Large intestine (tissue), 3 donors: ENCODE data around the gene CENPC. TPM values are rescaled to one million over a fixed set of nuclear protein-coding genes. Genes with fewer than 3 reads are reported as not detected.

Experiments
- DNase-seq, 2 donors: peaks; one replicate each; pipeline versions ENCODE4 v3.0.0 to v3.0.0-alpha.2; 2013
- H3K27ac ChIP-seq: one replicate; pipeline ENCODE4 v1.5.1; 2013; ENCODE audit warnings: low read length
- H3K27me3 ChIP-seq: 2 replicates; pipeline ENCODE4 v1.6.1; 2013; ENCODE audit warnings: low read length; ENCODE audit not compliant: control insufficient read depth, insufficient read depth
- H3K36me3 ChIP-seq: 2 replicates; pipeline ENCODE4 v1.6.1; 2013; ENCODE audit warnings: low read length; ENCODE audit not compliant: control insufficient read depth, insufficient read depth
- H3K4me1 ChIP-seq: one replicate; pipeline ENCODE4 v1.6.1; 2013; ENCODE audit warnings: low read length; ENCODE audit not compliant: control insufficient read depth, insufficient read depth
- H3K4me3 ChIP-seq: one replicate; pipeline ENCODE4 v1.5.1; 2013; ENCODE audit warnings: low read length
- H3K9me3 ChIP-seq: one replicate; pipeline ENCODE4 v1.6.1; 2013; ENCODE audit warnings: mild to moderate bottlenecking, low read depth, low read length, moderate library complexity; ENCODE audit not compliant: control insufficient read depth
- WGBS: methylation state at CpG from one replicate; pipeline ENCODE4 v1.1.5; 2013; ENCODE audit warnings: low lambda C conversion rate; ENCODE audit not compliant: insufficient coverage; 5-methylcytosine and 5-hydroxymethylcytosine counted together
- polyA plus RNA-seq: library from polyadenylated mRNA; unstranded; fragments of 120-200 nt; gene quantifications from one replicate; pipeline ENCODE4 v1.2.1, GENCODE V29; 2013

Gene CENPC
- polyA plus RNA-seq, 1 donor: 22.4 TPM

DNA sequence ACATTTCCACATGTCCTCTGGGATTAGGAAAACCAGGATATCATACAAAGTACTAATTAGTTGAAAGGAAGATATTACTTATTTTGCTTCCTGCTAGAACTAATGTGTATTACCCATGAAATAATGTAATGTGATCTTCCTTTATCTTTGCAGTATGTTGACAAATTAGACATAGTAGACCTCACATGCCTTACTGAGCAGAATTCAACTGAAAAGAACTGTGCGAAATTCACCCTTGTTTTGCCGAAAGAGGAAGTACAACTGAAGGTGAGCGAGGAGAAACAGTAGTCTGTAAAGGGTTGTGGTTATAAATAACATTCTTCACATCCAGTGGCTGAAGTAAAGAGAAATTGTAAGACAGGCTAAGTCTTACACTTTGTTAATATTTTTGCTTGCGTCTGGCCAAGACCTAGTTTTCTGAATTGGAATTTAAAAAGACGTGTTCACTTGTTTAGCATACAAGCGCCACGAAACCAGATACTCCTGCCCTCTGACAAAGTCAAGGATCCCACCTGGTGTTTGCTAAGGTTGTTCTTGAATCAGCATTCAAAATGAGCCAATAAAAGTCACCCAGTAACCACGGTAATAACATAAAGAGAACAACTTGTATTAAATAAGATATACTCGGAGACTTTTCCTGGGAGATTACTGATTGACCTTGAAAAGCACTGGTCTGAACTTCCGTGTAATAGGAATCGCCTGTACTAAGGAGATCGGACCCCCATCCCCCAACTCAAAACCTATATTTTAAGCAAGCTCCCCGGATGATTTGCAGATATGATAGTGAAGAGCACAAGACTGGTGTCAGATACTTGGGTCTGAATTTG lies 30.1 kb upstream of the CENPC start:
- Histone ChIP-seq H3K9me3 (no peaks in the 10 kb centered on the region), H3K36me3 (no peaks in the 10 kb centered on the region), H3K4me3 (no peak overlapping the region), H3K27me3 (no peaks in the 10 kb centered on the region), H3K27ac (no peak overlapping the region), H3K4me1 (no peaks in the 10 kb centered on the region)
- DNase-seq: no peak
- 64% methylated on average over 5 of the region's 13 CpGs for WGBS

DNA sequence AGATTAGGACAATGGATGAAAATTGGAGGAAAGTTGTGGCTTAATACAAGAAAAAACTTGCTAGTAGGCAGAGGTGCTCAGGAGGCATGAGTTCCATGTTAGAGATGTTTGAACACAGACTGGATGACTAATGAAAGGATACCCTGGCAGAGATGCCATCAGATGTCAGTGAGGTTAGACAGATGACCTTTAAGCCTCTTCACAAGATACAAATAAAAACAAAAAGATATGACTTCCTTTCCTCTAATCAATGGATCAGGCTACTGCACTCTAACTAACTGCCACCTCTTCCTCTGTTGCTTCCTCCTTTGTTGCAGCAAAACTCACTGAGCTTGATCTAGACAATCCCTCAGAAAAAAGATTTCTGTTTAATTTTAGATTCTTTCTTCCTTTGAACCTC lies 27.9 kb upstream of the CENPC start:
- Histone ChIP-seq H3K27me3 (no peaks in the 10 kb centered on the region), H3K4me1 (no peaks in the 10 kb centered on the region), H3K27ac (no peak overlapping the region), H3K36me3 (no peaks in the 10 kb centered on the region), H3K9me3 (no peaks in the 10 kb centered on the region), H3K4me3 (no peak overlapping the region)
- no peak for DNase-seq

DNA sequence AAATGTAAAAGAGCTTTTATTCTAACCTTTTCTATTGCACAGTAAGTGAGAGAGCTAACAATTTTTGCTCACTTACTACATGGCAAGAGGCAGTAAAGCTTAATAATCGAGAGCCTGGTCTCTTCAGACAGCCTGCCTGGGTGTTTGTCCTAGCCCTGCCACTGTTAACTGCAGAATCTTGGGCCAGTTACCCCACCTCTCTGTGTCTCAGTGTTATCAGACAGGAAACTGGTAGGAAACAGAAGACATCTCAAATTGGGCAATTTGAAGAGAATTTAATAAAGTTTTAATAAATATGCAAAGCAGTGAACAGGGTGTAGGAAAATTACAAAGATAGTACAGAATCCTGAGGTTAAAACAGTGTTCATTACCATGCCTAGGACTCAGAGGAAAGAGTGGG lies 26.7 kb upstream of the CENPC start:
- Histone ChIP-seq H3K9me3 (no peaks in the 10 kb centered on the region), H3K27me3 (no peaks in the 10 kb centered on the region), H3K4me3 (no peak overlapping the region), H3K36me3 (no peaks in the 10 kb centered on the region), H3K27ac (no peak overlapping the region), H3K4me1 (no peaks in the 10 kb centered on the region)
- DNase-seq: no peak
- no CpG with 5 or more reads among the region's 1 CpG for WGBS

DNA sequence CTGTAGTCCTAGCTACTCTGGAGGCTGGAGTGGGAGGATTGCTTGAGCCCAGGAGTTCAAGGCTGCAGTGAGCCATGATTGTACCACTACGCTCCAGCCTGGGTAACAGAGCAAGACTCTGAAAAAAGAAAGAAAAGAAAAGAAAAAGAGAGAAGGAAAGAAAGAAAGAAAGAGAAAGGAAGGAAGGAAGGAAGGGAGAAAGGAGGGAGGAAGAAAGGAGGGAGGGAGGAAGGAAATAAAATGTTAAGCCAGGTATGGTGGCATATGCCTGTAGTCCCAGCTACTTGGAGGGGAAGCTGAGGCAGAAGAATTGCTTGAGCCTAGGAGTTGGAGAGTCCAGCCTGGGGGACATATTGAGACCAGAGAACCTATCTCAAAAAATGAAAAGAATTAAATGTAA lies 25.2 kb upstream of the CENPC start:
- H3K27ac ChIP-seq: no peak overlapping the region
- no peaks in the 10 kb centered on the region for H3K9me3 ChIP-seq
- no peak for DNase-seq
- WGBS: 100% methylated on average over 1 of the region's 1 CpG
- H3K36me3 ChIP-seq: no peaks in the 10 kb centered on the region
- no peaks in the 10 kb centered on the region for H3K27me3 ChIP-seq
- no peaks in the 10 kb centered on the region for H3K4me1 ChIP-seq
- H3K4me3 ChIP-seq: no peak overlapping the region

DNA sequence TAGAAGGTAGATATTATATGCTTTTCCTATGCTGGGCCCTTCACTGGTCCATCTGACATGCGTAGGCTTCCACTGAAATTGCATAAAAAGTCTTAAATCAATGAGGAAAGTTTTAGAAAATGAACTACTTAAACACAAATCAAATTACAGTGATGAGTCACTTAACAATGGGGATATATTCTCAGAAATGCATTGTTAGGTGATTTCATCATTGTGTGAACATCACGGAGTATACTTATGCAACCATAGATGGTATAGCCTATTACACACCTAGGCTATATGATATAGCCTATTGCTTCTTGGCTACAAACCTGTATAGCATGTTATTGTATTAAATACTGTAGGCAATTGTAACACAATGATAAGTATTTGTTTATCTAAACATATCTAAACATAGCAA lies 23.5 kb upstream of the CENPC start:
- WGBS: no CpG with 5 or more reads among the region's 2 CpGs

DNA sequence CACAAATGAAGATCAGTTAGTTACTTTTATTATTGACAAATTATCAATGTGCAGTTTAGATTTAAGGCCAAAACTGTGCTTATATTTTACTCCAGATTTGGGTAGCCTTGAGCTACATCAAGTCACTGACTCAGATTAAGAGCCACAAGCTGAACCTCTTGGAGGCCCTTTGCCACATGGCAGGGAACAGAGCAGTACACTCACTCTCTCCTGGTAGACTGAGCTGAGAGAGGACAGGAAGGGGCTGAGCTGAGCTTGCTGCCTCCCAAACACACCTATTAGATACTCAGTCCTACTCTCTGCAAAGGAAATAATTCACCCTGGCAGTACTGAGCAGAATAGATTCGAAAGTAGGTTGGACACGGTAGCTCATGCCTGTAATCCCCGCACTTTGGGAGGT lies 21.0 kb upstream of the CENPC start:
- Histone ChIP-seq H3K4me3 (no peak overlapping the region), H3K4me1 (no peaks in the 10 kb centered on the region), H3K27me3 (no peaks in the 10 kb centered on the region), H3K27ac (no peak overlapping the region), H3K36me3 (no peaks in the 10 kb centered on the region), H3K9me3 (no peaks in the 10 kb centered on the region)
- WGBS: no CpG with 5 or more reads among the region's 3 CpGs
- DNase-seq: no peak

More for the DNA sequence above, 23.5 kb upstream of the CENPC start:
- H3K27ac ChIP-seq: no peak overlapping the region
- H3K36me3 ChIP-seq: no peaks in the 10 kb centered on the region
- H3K9me3 ChIP-seq: no peaks in the 10 kb centered on the region
- no peak overlapping the region for H3K4me3 ChIP-seq
- no peaks in the 10 kb centered on the region for H3K27me3 ChIP-seq
- no peak for DNase-seq
- H3K4me1 ChIP-seq: no peaks in the 10 kb centered on the region

DNA sequence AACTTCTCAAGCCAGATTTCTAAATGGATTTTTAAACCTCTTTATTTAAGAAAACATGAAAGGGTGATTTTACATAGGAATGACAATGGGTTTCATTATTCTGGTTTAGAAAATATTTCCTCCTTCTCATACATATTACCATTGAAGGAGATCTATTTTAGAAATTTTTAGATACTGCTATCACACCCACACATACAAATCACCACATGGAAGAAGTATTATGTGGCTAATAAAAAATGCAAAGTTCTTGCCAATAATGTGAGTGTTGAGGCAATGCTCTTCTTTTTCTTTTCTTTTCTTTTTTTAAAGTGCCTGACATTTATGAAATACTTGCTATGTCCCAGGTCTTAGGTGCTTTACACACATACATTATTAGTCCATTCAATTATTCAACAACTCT lies 20.0 kb upstream of the CENPC start:
- Histone ChIP-seq H3K27ac (no peak overlapping the region), H3K9me3 (no peaks in the 10 kb centered on the region), H3K4me3 (no peak overlapping the region), H3K27me3 (no peaks in the 10 kb centered on the region), H3K4me1 (no peaks in the 10 kb centered on the region), H3K36me3 (no peaks in the 10 kb centered on the region)
- no peak for DNase-seq

DNA sequence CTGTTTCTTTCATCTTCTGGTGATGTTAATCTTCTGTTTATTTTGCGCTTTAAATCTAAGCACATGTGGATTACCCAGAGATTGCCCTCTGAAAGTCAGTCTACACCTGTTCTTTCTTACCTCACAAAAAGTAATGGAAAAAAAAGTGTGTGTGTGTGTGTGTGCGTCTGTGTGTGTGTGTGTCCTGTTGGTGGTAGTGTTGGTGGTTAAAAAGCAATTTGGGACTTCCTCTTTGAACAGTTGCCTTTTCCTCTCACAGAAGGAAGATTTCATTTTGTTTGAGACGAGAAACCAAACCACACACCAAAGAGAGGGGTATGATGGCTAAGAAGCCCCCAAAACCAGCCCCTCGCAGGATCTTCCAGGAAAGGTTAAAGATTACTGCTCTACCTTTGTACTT lies 13.2 kb upstream of the CENPC start, which contains the start of gene STAP1:
Gene STAP1 (plus strand): TSS at position 235 of the 400 bp plus-strand sequence. CDS start 83 bp downstream, at position 318.
- Histone ChIP-seq H3K9me3 (no peaks in the 10 kb centered on the region), H3K27me3 (no peaks in the 10 kb centered on the region), H3K4me1 (no peaks in the 10 kb centered on the region), H3K27ac (no peak within 1 kb of the TSS), H3K36me3 (no peaks in the 10 kb centered on the region), H3K4me3 (no peak within 1 kb of the TSS)
- no CpG with 5 or more reads among the region's 4 CpGs for WGBS
- no peak for DNase-seq

DNA sequence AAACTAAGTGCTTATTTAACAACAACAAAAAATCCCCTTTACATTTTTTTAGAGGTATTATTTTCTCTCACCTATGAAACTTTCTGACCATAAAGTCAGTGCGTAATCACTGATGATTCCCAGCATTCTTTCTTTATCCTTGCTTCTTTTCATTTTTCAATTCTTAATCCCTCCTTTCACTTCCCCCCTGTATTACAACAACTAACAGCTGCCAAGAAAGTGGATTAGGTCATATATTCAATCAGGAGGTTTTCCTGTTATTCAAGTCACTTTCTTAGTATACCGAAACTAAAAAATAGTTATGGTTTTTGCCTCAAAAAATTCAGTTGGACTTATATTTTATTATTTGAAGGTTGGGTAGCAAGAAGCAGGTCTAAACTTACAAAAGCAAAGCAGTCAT lies 11.1 kb upstream of the CENPC start:
- no peak for DNase-seq
- Histone ChIP-seq H3K9me3 (no peaks in the 10 kb centered on the region), H3K4me3 (no peak overlapping the region), H3K27me3 (no peaks in the 10 kb centered on the region), H3K4me1 (no peaks in the 10 kb centered on the region), H3K36me3 (no peaks in the 10 kb centered on the region), H3K27ac (no peak overlapping the region)
- 89% methylated on average over 1 of the region's 2 CpGs for WGBS

DNA sequence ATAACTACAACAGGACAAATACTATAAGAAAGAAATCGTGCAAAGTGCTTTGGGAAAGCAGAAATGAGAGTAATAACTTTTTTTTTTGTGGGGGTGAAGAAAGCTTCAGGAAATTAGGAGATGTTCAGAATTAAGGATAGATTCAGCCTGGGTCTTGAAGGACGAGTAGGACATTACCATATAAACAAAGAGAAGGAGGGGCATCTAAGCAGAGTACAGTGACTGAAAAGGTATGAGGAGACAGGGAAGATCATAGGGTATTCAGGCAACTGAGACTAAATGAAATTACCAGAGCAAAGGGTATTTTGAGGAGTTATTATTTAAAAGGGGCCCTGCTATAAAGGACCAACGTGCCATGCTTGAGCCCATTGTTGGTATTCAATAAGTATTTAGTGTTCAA lies 10.1 kb upstream of the CENPC start:
- Histone ChIP-seq H3K27ac (no peak overlapping the region), H3K27me3 (no peaks in the 10 kb centered on the region), H3K9me3 (no peaks in the 10 kb centered on the region), H3K4me3 (no peak overlapping the region), H3K36me3 (no peaks in the 10 kb centered on the region), H3K4me1 (no peaks in the 10 kb centered on the region)
- no peak for DNase-seq
- 87% methylated on average over 2 of the region's 3 CpGs for WGBS

DNA sequence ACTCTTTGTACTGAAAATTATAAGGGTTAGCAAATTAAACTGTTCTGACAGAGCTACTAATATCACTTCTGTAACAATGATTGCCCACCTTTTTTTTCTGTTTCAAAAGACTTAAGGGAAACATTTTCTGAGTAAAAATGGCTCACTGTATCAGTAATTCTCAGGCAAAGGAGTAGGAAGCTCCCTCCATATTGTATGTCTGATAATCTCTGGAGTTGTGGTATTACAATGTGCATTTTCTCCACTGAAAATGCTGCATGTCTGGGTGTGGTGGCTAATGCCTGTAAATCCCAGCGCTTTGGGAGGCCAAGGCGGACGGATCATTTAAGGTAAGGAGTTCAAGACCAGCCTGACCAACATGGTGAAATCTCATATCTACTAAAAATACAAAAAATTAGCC lies 8.8 kb upstream of the CENPC start:
- H3K4me3 ChIP-seq: no peak overlapping the region
- no peaks in the 10 kb centered on the region for H3K9me3 ChIP-seq
- no peaks in the 10 kb centered on the region for H3K4me1 ChIP-seq
- H3K27ac ChIP-seq: no peak overlapping the region
- no peaks in the 10 kb centered on the region for H3K36me3 ChIP-seq
- H3K27me3 ChIP-seq: no peaks in the 10 kb centered on the region
- 93% methylated on average over 3 of the region's 3 CpGs for WGBS
- no peak for DNase-seq
